Activated CD4-positive, CD25-positive, alpha-beta regulatory T cell (primary cell): Measurements from ENCODE around the gene KIFAP3.
"Not testable (repeated sequence)": the region's sequence is repeated elsewhere in the genome, so short reads cannot be mapped to it uniquely, and the experiment has no call there.

ENCODE experiments used
- DNase-seq, 4 experiments: peaks; one replicate each; lab custom pipeline; 2025; lab: John Stamatoyannopoulos, UW

The KIFAP3 gene

DNA sequence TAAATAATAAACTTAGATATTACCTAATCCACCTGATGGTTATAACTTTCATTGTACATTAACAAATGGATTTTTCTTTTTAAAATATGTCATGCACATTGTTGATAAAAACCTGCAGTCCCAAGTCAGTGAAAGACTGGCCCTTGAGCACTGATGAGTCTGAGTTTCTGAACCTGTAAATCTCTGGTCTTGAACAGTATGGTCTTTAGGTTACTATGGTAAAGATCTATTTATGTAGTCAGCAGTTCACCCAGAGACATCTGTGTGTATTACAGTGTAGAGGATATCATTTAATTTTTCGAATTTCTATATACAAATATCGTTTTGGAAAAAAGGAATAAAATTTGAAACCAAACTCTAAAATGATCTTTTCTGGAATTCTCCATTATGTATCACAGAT lies 150.4 kb downstream of the KIFAP3 start:
- DNase-seq = no peak

DNA sequence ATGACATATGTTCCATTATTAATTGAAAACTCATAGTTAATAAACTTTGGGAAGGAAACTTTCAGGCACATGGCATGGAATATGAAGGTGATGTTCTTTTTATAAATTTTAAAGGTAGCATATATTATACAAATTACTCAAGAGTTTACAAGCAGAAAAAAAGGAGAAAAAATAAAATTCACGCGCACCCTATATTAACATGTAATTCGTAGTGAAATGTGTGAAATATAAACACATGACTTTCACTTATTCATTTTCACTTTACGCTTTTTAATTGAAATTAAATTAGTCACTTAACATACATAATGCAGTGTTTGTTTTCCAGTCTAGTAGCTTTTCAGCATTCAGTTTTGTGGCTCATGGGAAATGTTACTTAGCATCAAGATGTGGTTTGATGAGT lies 153.4 kb downstream of the KIFAP3 start:
- DNase-seq = no peak

- no peak for DNase-seq
These were observed 155.6 kb downstream of the KIFAP3 start for GRCh38 chr1:169918927-169919326.

DNA sequence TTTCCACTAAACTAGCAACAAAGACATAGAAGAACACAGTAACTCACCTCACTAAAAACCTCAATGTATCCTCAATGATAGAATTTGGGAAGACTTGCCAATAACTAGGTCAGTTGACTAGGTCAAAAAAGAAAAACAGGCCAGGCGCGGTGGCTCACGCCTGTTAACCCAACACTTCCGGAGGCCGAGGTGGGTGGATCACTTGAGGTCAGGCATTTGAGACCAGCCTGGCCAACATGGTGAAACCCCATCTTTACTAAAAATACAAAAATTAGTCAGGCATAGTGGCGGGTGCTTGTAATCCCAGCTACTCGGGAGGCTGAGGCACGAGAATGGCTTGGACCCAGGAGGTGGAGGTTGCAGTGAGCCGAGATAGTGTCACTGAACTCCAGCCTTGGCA lies 156.3 kb downstream of the KIFAP3 start:
- not testable (repeated sequence) for DNase-seq

DNA sequence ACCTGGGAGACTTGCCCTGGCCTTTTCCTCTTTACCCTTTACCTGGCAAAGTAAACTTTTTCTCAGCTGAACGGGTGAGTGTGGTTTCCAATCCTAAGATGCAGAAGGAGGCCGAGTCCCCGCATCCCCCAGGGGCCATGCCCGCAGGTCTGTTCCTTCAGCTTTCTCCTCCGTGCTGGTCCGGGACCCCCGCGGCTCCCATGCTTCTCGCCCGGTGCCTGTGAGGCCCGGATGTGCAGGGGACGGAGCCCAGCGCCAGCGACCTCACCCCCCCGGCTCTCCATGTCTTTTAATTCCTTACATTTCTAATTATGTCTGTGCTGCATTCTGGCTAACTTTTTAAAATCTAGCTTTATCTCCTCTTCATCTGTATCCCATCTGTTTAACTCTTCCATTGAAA lies 159.3 kb downstream of the KIFAP3 start:
- no peak for DNase-seq

- no peak for DNase-seq
These were observed 160.0 kb downstream of the KIFAP3 start for GRCh38 chr1:169914531-169914930.

DNA sequence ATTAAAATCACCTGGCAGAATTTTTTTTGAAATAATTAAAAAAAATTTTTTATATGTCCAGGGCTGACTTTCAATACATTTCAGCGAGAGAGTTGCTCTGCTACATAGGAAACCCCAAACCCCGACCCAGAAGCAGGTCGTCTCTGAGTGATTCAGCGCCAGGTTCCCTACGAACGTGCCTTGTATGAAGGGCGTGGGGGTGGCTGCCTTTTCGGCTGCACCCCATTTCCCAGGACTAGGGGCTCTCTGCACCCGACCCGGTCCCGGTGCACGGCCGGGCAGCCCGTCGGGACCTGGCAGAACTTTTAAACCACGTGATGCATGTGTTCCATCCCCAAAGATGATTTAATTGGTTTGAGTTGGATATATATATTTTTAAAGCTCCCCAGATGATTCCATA lies 165.0 kb downstream of the KIFAP3 start:
- DNase-seq = no peak

DNA sequence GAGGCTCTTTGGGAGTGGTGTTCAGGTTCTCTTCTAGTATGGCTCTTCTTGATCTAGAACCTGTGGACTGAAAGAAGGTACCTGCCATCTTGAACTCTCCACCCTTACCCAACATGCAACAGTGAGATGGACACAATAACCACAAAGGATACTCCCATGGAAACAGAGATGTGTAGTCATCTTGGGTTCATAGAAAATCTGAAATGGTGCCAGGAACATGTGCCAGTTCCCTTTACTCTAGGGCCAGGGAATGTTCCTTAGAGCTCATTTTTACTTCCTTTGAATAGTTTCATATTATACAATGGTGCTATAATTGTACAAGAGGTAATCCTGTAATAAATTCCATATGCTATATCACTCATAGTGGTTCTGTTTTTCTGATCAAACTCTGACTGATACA lies 167.6 kb downstream of the KIFAP3 start:
- DNase-seq = no peak

DNA sequence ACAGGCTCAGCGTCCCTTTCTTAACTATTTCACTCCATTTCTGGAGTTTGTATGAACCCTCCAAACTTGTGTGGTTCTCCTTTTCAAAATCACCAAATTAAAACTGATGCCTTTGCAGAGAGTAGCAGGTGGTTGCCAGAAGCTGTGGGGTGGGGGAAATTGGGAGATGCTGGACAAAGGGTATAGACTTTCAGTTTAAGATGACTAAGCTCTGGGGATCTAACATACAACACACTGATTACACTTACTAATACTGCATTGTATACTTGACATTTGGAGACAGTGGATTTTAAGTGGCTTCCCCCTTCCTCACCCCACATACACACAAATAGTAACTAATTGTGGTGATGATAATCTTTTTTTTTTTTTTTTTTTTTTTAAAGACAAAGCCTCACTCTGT lies 169.7 kb downstream of the KIFAP3 start:
- DNase-seq = no peak

- no peak for DNase-seq
These were observed 171.7 kb downstream of the KIFAP3 start for GRCh38 chr1:169902751-169903150.

DNA sequence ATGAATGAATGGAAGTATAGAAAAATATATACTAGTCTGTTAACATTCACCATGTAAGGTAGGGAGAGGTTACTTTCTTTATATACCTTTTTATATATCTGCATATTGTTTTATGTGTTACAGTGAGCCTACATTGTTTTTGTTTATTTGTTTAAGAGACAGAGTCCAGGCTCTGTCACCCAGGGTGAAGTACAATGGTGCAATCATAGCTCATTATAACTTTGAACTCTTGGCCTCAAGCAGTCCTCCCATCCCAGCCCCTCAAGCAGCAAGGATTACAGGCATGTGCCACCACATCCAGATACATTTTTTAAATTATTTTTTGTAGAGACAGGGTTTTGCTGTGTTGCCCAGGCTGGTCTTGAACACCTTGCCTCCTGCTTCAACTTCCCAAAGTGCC lies 173.4 kb downstream of the KIFAP3 start:
- no peak for DNase-seq

DNA sequence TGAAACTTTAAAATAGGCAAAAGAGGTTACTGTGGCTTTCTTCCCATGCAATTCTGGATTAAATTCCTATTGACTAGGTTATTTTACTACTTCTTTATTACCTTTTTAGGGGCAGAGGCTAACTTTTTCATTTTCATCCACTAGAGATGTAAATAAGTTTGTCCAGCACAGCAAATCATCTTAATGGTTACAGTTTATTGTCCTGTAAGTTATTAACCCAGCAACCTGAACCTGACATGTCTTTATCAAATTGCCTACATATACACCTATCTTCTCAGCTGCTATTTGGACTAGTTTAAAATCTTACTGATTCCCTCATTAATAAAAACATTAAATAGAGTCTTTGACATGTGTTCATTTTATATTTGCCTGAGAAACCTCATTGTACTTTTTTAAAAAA lies 173.9 kb downstream of the KIFAP3 start:
- DNase-seq = no peak

DNA sequence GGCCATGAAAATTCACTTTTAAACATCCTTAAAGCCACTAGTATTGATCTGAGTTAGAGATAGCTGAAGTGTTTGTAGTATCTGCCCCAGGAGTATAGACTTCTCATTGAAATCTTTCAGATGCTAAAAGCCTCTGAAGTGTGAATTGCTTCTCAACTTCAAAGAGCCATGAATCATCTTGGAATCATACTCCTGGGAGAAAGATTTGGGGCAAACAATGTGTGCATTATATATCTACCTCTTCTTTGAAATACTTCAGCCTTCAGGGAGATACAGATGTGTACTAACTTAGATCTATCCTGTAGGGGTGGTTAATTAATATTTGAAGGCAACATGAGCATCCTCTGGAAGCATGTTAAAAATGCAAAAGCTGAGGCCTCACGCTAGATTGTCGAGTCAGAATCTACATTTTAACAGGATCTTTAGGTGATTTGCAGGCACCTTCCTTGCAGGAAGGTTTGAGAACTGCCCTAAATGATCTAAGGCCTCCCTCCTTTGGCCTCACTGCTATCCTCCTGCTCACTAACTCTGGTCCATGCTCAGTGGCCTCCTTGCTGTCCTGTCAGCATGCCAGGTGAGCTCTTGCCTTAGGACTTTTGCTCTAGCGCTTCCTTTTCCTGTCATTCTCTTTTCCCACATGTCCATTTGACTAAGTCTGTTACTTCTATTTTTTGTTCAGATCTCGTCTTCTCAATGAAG lies 174.8 kb downstream of the KIFAP3 start:
- DNase-seq = no peak

- no peak for DNase-seq
These were observed 178.5 kb downstream of the KIFAP3 start for GRCh38 chr1:169896013-169896412.

- DNase-seq = no peak
These were observed 179.9 kb downstream of the KIFAP3 start for GRCh38 chr1:169894424-169895145.

DNA sequence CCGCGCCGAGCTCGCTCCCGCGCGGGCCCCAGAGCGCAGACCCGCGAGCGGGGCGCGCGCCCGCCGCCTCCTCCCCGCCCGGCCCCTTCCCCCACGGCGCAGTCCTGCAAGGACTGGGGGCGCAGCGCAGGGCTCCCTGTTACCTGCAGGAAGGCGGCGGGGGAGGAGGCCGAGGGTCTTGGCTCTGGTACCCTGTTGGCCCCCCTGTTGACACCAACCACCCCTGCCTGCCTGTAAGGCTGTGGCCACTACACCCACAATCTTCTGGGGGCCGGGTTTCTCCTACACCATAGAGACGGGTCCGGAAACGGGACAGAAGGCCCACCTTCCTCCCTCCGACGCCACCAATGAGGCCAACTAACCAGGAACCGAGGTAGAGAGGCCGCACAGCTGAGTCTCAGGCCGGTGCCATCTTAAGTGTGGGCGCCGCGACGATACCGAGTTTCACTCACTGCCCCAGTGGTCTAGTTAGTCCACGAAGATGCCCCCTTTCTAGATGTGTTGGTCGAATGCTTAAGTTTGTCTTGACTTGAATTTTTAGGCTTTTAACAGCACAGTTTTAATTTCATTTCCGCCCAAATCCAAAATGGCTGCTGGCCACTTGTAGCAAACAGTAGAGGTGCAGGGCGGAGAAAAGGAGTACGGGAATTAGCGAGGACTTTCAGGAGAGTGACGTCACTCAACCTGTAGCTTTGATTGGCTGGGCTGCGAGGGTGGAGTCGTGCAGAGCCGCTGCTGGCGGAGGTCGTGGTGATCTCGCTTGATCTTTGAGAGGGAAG lies 180.7 kb downstream of the KIFAP3 start, which contains the start of gene SCYL3:
SCYL3 (minus strand) TSS at position 252 of the 779 bp plus-strand sequence. CDS start 5,056 bp downstream, outside the sequence.
- peak; percentile 65 to 89 (median 86) for DNase-seq

- DNase-seq = no peak
These were observed 181.4 kb downstream of the KIFAP3 start for GRCh38 chr1:169892927-169893644.

DNA sequence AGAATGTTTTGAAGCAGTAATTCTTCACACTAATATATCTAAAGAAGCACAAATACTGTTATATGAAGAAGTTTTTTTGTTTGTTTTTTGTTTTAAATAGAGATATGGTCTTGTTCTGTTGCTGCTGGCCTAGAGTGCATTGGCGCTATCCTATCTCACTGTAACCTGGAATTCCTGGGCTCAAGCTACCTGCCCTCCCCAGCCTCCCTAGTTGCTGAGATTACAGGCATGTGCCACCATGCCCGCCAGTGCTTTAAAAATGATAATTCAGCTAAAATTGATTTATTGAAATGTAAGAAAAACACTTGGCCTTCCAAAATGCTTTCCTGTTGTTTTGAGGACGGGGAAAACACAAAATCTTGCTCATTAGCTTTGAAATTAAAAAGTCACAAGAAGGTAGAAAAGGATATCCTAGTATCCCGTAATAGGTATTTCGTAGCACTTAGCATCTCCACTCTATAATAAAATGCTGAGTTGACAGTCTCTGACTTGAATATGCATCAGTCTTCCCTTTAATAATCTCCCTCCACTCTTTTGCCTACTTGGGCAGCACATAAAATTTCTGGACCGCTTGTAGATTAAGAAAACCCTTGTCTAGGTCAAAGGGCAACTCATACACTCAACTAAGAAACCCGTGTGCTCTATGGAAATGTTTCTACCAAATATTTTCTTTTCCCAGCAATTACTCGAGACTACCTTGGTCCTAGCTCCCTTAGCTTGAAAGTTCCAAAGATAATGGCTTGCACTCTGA lies 182.1 kb downstream of the KIFAP3 start:
- no peak for DNase-seq

- no peak for DNase-seq
These were observed 183.0 kb downstream of the KIFAP3 start for GRCh38 chr1:169891539-169891885.

GRCh38 chr1:169890761-169891538 lies 183.5 kb downstream of the KIFAP3 start:
- no peak for DNase-seq

DNA sequence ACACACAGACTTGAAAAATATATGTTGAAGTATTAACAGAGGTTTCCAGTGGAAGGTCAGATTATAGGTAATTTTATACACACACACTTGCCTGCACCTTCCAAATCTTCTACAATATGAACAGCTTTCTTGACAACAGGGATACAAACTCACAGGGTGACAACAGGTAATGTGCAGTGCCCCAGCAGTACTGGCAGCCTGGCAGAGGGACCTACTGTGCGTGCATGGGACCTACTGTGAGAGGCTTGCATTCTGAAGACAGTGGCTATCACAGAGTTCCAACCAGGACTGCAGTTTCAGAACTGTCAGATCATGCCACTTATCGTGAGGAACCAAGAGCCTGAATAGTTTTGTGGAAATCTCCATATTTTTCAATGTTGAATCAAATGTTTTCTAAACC lies 184.6 kb downstream of the KIFAP3 start:
- DNase-seq = no peak
